Measurements from ENCODE around the gene LIN28A.

- TF ChIP-seq POLR2A (IDR thresholded peaks at IDR 0.05) (peak; percentile 7), CTCF (IDR thresholded peaks at IDR 0.05) (no peak), EP300 (IDR thresholded peaks at IDR 0.05; ENCODE audit: low read depth) (no peak)
These were observed 61.1 kb downstream of the LIN28A start for GRCh38 chr1:26471498-26472319.

Data from transverse colon (tissue), 3 donors.